RWPE2 (cell line): ENCODE results near the gene SHANK3.

Experiments used
- ATAC-seq: fragments of 200-7000 bp; cut with Tn5 transposase; 3 replicates; pipeline ENCODE4 v1.9.1; 2021; ENCODE audit warnings: low read depth
- DNase-seq: peaks from one replicate; pipeline ENCODE4 v3.0.0-alpha.2; 2020; ENCODE audit warnings: low spot score
- H3K27ac ChIP-seq: fragments of 450-650 bp; 2 replicates; pipeline ENCODE4 v1.5.1; 2017; ENCODE audit warnings: mild to moderate bottlenecking; ENCODE audit not compliant: poor library complexity, severe bottlenecking
- H3K27me3 ChIP-seq: fragments of 250-450 bp; sonication (Bioruptor Pico); 2 replicates; pipeline ENCODE4 v1.5.1; 2021; ENCODE audit warnings: mild to moderate bottlenecking, moderate library complexity; ENCODE audit not compliant: insufficient read depth, poor library complexity, severe bottlenecking
- H3K36me3 ChIP-seq: fragments of 250-450 bp; sonication (Bioruptor Pico); 2 replicates; pipeline ENCODE4 v1.5.1; 2020; ENCODE audit warnings: low read depth, mild to moderate bottlenecking, moderate library complexity
- H3K4me1 ChIP-seq: fragments of 250-450 bp; sonication (Bioruptor Pico); 2 replicates; pipeline ENCODE4 v1.5.1; 2021; ENCODE audit warnings: mild to moderate bottlenecking, moderate library complexity; ENCODE audit not compliant: insufficient read depth, poor library complexity, severe bottlenecking
- H3K4me3 ChIP-seq: fragments of 250-450 bp; sonication (Bioruptor Pico); 2 replicates; pipeline ENCODE4 v1.5.1; 2021; ENCODE audit warnings: mild to moderate bottlenecking, moderate library complexity; ENCODE audit not compliant: severe bottlenecking
- H3K9me3 ChIP-seq: fragments of 250-450 bp; sonication (Bioruptor Pico); 2 replicates; pipeline ENCODE4 v1.5.1; 2021; ENCODE audit warnings: mild to moderate bottlenecking, moderate library complexity; ENCODE audit not compliant: severe bottlenecking
- CTCF ChIP-seq: fragments of 450-650 bp; IDR thresholded peaks from one replicate; pipeline ENCODE4 v1.5.1; 2017; ENCODE audit warnings: mild to moderate bottlenecking, moderate library complexity; ENCODE audit not compliant: poor library complexity, severe bottlenecking

Gene SHANK3

DNA sequence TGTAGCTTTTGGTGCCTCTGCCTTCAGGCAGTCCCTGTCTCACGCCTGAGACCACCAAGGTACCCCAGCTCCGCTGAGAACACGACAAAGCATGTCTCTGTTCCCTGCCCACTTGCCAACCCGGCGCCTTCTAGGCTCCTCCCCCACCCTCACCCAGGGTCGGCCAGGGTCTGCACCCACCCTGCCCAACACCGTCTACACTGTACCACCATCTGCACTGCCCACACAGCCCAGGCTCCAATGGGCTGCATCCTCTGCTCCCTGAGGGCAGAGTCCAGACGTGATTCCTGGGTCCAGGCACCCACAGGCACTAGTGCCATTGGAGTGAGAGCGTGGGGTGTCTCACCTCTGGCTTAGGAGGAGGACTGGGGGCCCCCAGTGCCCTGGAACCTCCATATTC, 42.6 kb downstream of the SHANK3 start:
- no peak for TF ChIP-seq CTCF
- DNase-seq (no peak), ATAC-seq (no peak)
- Histone ChIP-seq H3K4me3 (no peak overlapping the region), H3K27me3 (no peaks in the 10 kb centered on the region), H3K36me3 (no peaks in the 10 kb centered on the region), H3K9me3 (no peaks in the 10 kb centered on the region), H3K4me1 (no peaks in the 10 kb centered on the region), H3K27ac (no peak overlapping the region)

DNA sequence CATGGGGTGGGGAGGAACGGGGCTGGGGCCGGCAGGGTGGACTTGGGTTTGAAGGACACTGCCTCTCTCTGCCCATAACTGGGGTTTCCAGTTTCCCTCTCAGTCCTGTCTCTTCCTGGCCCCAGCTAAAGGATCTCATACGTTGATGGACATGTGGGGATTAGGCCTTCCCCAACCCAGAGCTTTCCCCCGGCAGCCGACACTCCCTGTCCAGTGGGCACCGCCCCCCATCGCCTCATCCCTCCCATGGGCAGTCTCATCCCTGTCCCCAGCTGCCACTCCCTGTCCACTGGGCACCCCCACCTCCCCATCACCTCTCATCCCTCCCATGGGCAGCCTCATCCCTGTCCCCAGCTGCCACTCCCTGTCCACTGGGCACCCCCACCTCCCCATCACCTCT, 43.2 kb downstream of the SHANK3 start:
- Histone ChIP-seq H3K9me3 (no peaks in the 10 kb centered on the region), H3K27me3 (no peaks in the 10 kb centered on the region), H3K27ac (no peak overlapping the region), H3K4me3 (no peak overlapping the region), H3K4me1 (no peaks in the 10 kb centered on the region), H3K36me3 (no peaks in the 10 kb centered on the region)
- no peak for ATAC-seq
- no peak for TF ChIP-seq CTCF
- DNase-seq: no peak

- ATAC-seq: no peak
- Histone ChIP-seq H3K27ac (no peak overlapping the region), H3K27me3 (no peaks in the 10 kb centered on the region), H3K4me1 (no peaks in the 10 kb centered on the region), H3K9me3 (no peaks in the 10 kb centered on the region), H3K36me3 (no peaks in the 10 kb centered on the region), H3K4me3 (no peak overlapping the region)
- no peak for TF ChIP-seq CTCF
- no peak for DNase-seq
Observed at GRCh38 chr22:50716290-50717024, 43.8 kb downstream of the SHANK3 start.

DNA sequence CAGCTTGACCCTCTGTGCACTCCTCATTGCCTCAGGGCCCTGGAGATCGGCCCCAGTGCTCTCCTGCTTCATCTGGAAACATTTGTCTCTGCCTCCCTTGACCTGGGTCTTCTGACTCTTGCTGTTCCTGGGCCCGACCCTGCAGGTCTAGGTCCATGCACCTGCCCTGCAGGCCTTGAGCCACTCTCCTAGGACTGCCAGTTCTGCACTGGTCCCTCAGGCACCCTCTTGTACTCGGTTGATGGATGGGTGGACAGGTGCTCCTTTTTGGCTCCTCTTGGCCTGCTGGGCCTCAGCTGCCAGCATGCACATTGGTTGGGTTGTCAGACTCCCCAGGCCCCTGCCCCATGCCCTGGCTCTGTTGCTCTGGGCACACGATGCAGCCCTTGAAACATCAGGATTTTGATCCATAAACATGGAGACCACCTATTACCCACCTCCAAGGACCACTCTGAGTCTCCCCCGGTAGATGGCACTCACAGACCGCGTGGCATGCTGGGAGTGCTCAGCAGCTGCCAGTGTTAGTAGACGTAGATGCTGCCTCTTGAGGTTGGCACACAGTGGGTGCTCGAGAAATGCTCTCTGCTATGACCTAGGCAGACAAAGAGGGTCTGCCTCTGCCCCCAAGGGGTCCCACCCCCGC, 45.2 kb downstream of the SHANK3 start:
- no peak for DNase-seq
- no peaks in the 10 kb centered on the region for H3K4me1 ChIP-seq
- ATAC-seq: no peak
- no peak for TF ChIP-seq CTCF
- no peaks in the 10 kb centered on the region for H3K9me3 ChIP-seq
- no peaks in the 10 kb centered on the region for H3K36me3 ChIP-seq
- H3K27me3 ChIP-seq: no peaks in the 10 kb centered on the region
- no peak overlapping the region for H3K4me3 ChIP-seq
- no peak overlapping the region for H3K27ac ChIP-seq

DNA sequence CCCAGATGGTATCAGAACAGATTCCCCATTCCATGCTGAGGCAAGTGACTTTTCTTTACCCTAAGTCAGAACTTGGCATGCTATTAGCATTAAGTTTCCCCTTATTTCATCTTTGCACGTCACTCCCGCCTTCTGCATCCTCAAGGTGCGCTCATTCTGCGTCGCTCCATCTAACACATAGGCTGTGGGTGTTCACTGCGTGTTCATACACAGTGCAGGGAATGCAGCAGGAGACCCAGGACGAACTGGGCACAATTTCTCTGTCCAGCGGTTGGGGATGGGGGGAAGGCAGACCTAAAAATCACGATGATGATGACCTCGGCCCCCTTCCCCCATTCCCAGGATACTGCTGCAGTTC, 45.7 kb downstream of the SHANK3 start:
- H3K4me1 ChIP-seq: no peaks in the 10 kb centered on the region
- H3K4me3 ChIP-seq: no peak overlapping the region
- H3K27me3 ChIP-seq: no peaks in the 10 kb centered on the region
- no peak for ATAC-seq
- no peak overlapping the region for H3K27ac ChIP-seq
- TF ChIP-seq CTCF: no peak
- DNase-seq: no peak
- H3K9me3 ChIP-seq: no peaks in the 10 kb centered on the region
- H3K36me3 ChIP-seq: no peaks in the 10 kb centered on the region
